Esophagus (tissue), 2 donors: ENCODE results near the gene TRAF3. TPM values are rescaled to one million over a fixed set of nuclear protein-coding genes. Genes with fewer than 3 reads are reported as not detected.
"Not testable (repeated sequence)": the region's sequence is repeated elsewhere in the genome, so short reads cannot be mapped to it uniquely, and the experiment has no call there.

Source experiments
- H3K27ac ChIP-seq, 2 donors: one replicate each; pipeline ENCODE4 v1.5.1; 2013; ENCODE audit warnings: low read depth in 2 of 2, mild to moderate bottlenecking in 2 of 2, inconsistent platforms in 1 of 2, low read length in 1 of 2, moderate library complexity in 1 of 2
- H3K27me3 ChIP-seq, 2 donors: one replicate each; pipeline ENCODE4 v1.6.1; 2013; ENCODE audit warnings: low read length in 2 of 2, control low read depth in 1 of 2, mild to moderate bottlenecking in 1 of 2; ENCODE audit not compliant: insufficient read depth in 2 of 2, control insufficient read depth in 1 of 2
- H3K36me3 ChIP-seq, 2 donors: one replicate each; pipeline ENCODE4 v1.6.1; 2013; ENCODE audit warnings: low read length in 1 of 2; ENCODE audit not compliant: control insufficient read depth in 2 of 2, insufficient read depth in 2 of 2
- H3K4me1 ChIP-seq, 2 donors: one replicate each; pipeline ENCODE4 v1.6.1; 2013; ENCODE audit warnings: low read length in 1 of 2; ENCODE audit not compliant: control insufficient read depth in 2 of 2, insufficient read depth in 2 of 2
- H3K4me3 ChIP-seq, 2 donors: one replicate each; pipeline ENCODE4 v1.5.1; 2013; ENCODE audit warnings: low read length in 2 of 2, mild to moderate bottlenecking in 2 of 2, low read depth in 1 of 2, moderate library complexity in 1 of 2
- H3K9me3 ChIP-seq, 2 donors: one replicate each; pipeline ENCODE4 v1.6.1; 2013; ENCODE audit warnings: mild to moderate bottlenecking in 2 of 2, low read depth in 1 of 2, low read length in 1 of 2, moderate library complexity in 1 of 2; ENCODE audit not compliant: control insufficient read depth in 2 of 2, insufficient read depth in 1 of 2
- WGBS, 2 donors: extraction: QIAGEN DNeasy Blood & Tissue Kit; methylation state at CpG; one replicate each; pipeline ENCODE4 v1.1.7; 2013; 5-methylcytosine and 5-hydroxymethylcytosine counted together
- polyA plus RNA-seq, 2 donors: library from polyadenylated mRNA; stranded (reverse); fragments of 200-250 nt; gene quantifications; one replicate each; pipeline ENCODE4 v1.2.3, GENCODE V29; 2013
- donor health status: healthy with polysubstance abuse.
- donor health status: Bipolar disorder and iron deficiency.

Gene TRAF3
- polyA plus RNA-seq, 2 donors: 3.8 to 4.9 TPM

- Histone ChIP-seq H3K27me3 (no peaks in the 10 kb centered on the region), H3K4me3 (no peak overlapping the region), H3K36me3 (no peaks in the 10 kb centered on the region), H3K9me3 (no peaks in the 10 kb centered on the region), H3K27ac (peak overlapping the region; percentile 48 to 50), H3K4me1 (no peaks in the 10 kb centered on the region)
- 21 to 29% methylated on average over 6 of the region's 6 CpGs for WGBS, 2 donors
These were observed 72.5 kb downstream of the TRAF3 start for GRCh38 chr14:102849526-102850379.

GRCh38 chr14:102853648-102854047 is 76.4 kb downstream of the TRAF3 start:
- Histone ChIP-seq H3K9me3 (no peaks in the 10 kb centered on the region), H3K27ac (no peak overlapping the region), H3K36me3 (no peaks in the 10 kb centered on the region), H3K27me3 (no peaks in the 10 kb centered on the region), H3K4me1 (no peaks in the 10 kb centered on the region), H3K4me3 (no peak overlapping the region)
- 92 to 93% methylated on average over 7 of the region's 7 CpGs for WGBS, 2 donors

DNA sequence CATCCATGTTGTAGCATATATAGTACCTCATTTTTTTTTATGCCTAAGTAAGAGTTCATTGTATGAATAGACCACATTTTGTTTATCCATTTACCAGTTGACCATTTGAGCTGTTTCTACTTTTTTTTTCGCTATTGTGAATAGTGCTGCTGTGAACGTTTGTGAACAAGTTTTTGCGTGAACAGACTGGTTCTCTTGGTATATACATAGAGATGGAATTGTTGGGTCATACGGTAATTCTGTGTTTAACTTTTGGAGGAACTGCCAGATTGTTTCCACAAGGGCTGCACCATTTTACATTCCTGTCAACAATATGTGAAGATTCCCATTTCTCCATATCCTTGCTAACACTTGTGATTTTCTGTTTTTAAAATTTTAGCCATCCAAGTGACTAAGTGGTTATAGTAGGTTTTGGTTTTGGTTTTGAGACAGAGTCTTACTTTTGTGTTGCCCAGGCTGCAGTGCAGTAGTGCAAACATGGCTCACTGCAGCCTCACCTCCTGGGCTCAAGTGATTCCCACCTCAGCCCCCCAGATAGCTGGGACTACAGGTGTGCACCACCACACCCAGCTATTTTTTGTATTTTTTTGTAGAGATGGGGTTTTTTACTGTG is 76.9 kb downstream of the TRAF3 start:
- H3K9me3 ChIP-seq: no peaks in the 10 kb centered on the region
- no peaks in the 10 kb centered on the region for H3K4me1 ChIP-seq
- no peak overlapping the region for H3K27ac ChIP-seq
- no peak overlapping the region for H3K4me3 ChIP-seq
- no peaks in the 10 kb centered on the region for H3K27me3 ChIP-seq
- no peaks in the 10 kb centered on the region for H3K36me3 ChIP-seq
- WGBS, 2 donors: 68 to 80% methylated on average over 4 of the region's 4 CpGs

DNA sequence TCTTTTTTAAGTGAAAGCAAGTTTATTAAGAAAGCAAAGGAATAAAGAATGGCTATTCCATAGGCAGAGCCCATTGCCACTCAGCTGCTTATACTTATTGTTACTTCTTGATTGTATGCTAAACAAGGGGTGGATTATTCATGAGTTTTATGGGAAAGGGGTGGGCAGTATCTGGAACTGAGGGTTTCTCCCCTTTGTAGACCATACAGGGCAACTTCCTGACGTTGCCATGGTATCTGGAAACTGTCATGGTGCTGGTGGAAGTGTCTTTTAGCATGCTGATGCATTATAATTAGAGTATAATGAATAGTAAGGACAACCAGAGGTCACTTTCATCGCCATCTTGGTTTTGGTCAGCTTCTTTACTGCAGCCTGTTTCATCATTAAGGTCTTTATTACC is 78.9 kb downstream of the TRAF3 start:
- Histone ChIP-seq H3K4me3 (no peak overlapping the region), H3K36me3 (no peaks in the 10 kb centered on the region), H3K27ac (no peak overlapping the region), H3K9me3 (no peaks in the 10 kb centered on the region), H3K4me1 (no peaks in the 10 kb centered on the region), H3K27me3 (no peaks in the 10 kb centered on the region)
- 94 to 97% methylated on average over 2 of the region's 2 CpGs for WGBS, 2 donors

DNA sequence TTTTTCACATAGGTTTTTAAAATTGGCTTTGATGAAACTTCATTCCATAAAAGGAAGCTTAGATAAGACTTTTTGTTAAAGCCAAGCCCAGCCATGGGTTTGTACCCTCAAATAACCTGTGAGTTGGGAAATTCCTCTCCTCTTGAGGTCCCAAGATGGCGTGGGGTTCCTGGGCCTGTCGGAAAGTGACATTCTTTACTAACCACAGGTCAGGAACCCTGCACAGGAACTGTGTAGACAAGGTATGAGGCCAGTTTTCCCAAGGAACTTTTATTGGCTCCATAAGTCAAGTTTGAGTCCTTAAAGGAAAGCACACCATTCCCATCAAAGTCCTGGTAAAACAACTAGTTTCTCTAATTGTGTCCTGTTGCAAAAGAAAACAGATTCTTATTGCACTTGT is 80.2 kb downstream of the TRAF3 start:
- Histone ChIP-seq H3K4me3 (no peak overlapping the region), H3K27me3 (no peaks in the 10 kb centered on the region), H3K36me3 (no peaks in the 10 kb centered on the region), H3K4me1 (no peaks in the 10 kb centered on the region), H3K9me3 (no peaks in the 10 kb centered on the region), H3K27ac (no peak overlapping the region)
- WGBS, 2 donors: 90 to 95% methylated on average over 2 of the region's 2 CpGs

DNA sequence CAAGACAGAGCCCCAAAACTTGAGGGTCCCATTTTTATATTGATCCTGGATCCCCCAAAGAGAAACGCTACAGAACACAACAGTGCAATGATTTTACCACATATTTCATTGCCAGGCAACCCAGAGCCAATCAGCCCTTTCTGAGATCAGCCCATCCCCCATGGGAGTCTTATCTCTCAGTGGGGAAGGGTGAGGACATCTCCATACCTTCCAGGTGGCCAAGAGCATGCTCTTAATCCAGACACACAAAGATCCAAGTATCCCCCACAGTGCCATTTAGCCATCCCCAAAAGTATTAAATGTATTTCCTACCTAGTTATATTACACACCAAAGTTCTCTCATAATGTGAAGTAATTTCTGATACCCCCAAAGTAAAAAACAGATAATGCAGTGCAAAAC is 82.7 kb downstream of the TRAF3 start:
- Histone ChIP-seq H3K27me3 (no peaks in the 10 kb centered on the region), H3K9me3 (no peaks in the 10 kb centered on the region), H3K4me1 (peaks cover 0 to 2% of the 10 kb centered on the region in 2 donors), H3K36me3 (no peaks in the 10 kb centered on the region), H3K27ac (no peak overlapping the region), H3K4me3 (no peak overlapping the region)
- WGBS, 2 donors: 97 to 98% methylated on average over 1 of the region's 1 CpG

- 49 to 73% methylated on average over 3 of the region's 3 CpGs for WGBS, 2 donors
- Histone ChIP-seq H3K36me3 (no peaks in the 10 kb centered on the region), H3K4me1 (peaks cover 0 to 2% of the 10 kb centered on the region in 2 donors), H3K27ac (peak overlapping the region in 1 of 2 donors; percentile 54), H3K9me3 (no peaks in the 10 kb centered on the region), H3K4me3 (no peak overlapping the region), H3K27me3 (no peaks in the 10 kb centered on the region)
These were observed 85.0 kb downstream of the TRAF3 start for GRCh38 chr14:102862154-102862773.

- H3K4me1 ChIP-seq: peaks cover 0 to 2% of the 10 kb centered on the region in 2 donors
- WGBS, 2 donors: 61 to 75% methylated on average over 3 of the region's 3 CpGs
- H3K4me3 ChIP-seq: no peak overlapping the region
- H3K9me3 ChIP-seq: no peaks in the 10 kb centered on the region
- H3K36me3 ChIP-seq: no peaks in the 10 kb centered on the region
- H3K27me3 ChIP-seq: no peaks in the 10 kb centered on the region
- peak overlapping the region in 1 of 2 donors; percentile 52 for H3K27ac ChIP-seq
These were observed 86.1 kb downstream of the TRAF3 start for GRCh38 chr14:102863381-102863780.

- H3K9me3 ChIP-seq, H3K4me3 ChIP-seq, H3K36me3 ChIP-seq, H3K27me3 ChIP-seq, H3K27ac ChIP-seq, H3K4me1 ChIP-seq: not testable (repeated sequence)
- WGBS, 2 donors: 95 to 96% methylated on average over 4 of the region's 4 CpGs
These were observed 88.7 kb downstream of the TRAF3 start for GRCh38 chr14:102865916-102866315.
